ENCODE data around the gene CMIP. TPM values are rescaled to one million over a fixed set of nuclear protein-coding genes. Genes with fewer than 3 reads are reported as not detected.

CMIP gene
- total and polyA plus RNA-seq, 10 of the 15 experiments (the other 5 are each of a cell fraction or from before 2014, with no cell fraction given), result 1.2 to 43.2 (median 4.4) TPM

- intact Hi-C loops (cut with micrococcal nuclease; ENCODE audit: unreplicated experiment) (no loop called here), in situ Hi-C loops (cut with MboI) (no loop called here)
- H2AFZ ChIP-seq (ENCODE audit: control insufficient read depth, low read depth, low read length), result no peak overlapping the region
- POLR2A ChIA-PET, result interaction anchor here (1.1 kb wide), 1 partner anchor 29 kb away, joined by 4 read pairs; no protein-coding TSS in a partner anchor
- no TSS peak for BruUV-seq (replicated peaks)
- no peaks in the 10 kb centered on the region for H3K36me3 ChIP-seq (ENCODE audit: control insufficient read depth in 2 of 2, insufficient read depth in 2 of 2, low read length in 1 of 2)
- no peaks in the 10 kb centered on the region for H4K20me1 ChIP-seq (ENCODE audit: control insufficient read depth, insufficient read depth)
- DNase-seq (ENCODE audit: low read depth, low spot score) (no peak), FAIRE-seq (no peak), ATAC-seq (no peak)
- CTCF ChIA-PET, result interaction anchor here (0.7 to 1.2 kb wide), 2 partner anchors 10 to 13 kb away, joined by 3 to 4 read pairs; no protein-coding TSS in a partner anchor
- H3K27ac ChIP-seq (ENCODE audit: control insufficient read depth, insufficient read depth), result no peak overlapping the region
- SMC1A ChIA-PET (ENCODE audit: uncharacterized antibody, unreplicated experiment), result interaction anchor here (0.8 to 3.6 kb wide), 4 partner anchors 14 to 80 kb away, joined by 3 to 38 read pairs (median 4); no protein-coding TSS in a partner anchor
- H3K9me3 ChIP-seq (replicated peaks; ENCODE audit: control insufficient read depth, insufficient read depth, low read length), result no peaks in the 10 kb centered on the region
- RAD21 ChIA-PET (ENCODE audit: unreplicated experiment), result interaction anchor here (0.7 to 1.8 kb wide), 6 partner anchors 10 to 182 kb away, joined by 3 to 5 read pairs (median 3); no protein-coding TSS in a partner anchor
- H3K27me3 ChIP-seq (replicated peaks in 1 of 2; ENCODE audit: control insufficient read depth in 2 of 2, insufficient read depth in 2 of 2, low read length in 1 of 2), result peaks cover 0 to 2% of the 10 kb centered on the region in 2 experiments; a peak in 1 of 4 replicates
- H3K9ac ChIP-seq (ENCODE audit: control insufficient read depth, insufficient read depth, low read length), result no peak overlapping the region
- H3K4me2 ChIP-seq (ENCODE audit: control insufficient read depth, insufficient read depth), result no peak overlapping the region
- H3K79me2 ChIP-seq (ENCODE audit: control insufficient read depth, insufficient read depth, low read length), result peaks cover 11% of the 10 kb centered on the region
- 0 out of 2 replicates have a peak, but pooled peaks cover 5% of the 10 kb centered on the region for H3K4me1 ChIP-seq (ENCODE audit: control insufficient read depth, insufficient read depth, low read length)
- WGBS (ENCODE audit: insufficient coverage, insufficient replicate concordance, low lambda C conversion rate, missing lambda C conversion rate), result 76% methylated on average over 21 of the region's 21 CpGs
- H3K4me3 ChIP-seq, result no peak overlapping the region
- TF ChIP-seq IRF3 (IDR thresholded peaks at IDR 0.05), result no peak
- no peak for TF ChIP-seq POLR2AphosphoS2 (IDR thresholded peaks at IDR 0.05; ENCODE audit: low read depth, low read length)
- no peak for TF ChIP-seq SMAD5 (IDR thresholded peaks at IDR 0.05; ENCODE audit: low read depth)
- TF ChIP-seq ZNF207 (IDR thresholded peaks at IDR 0.05; ENCODE audit: borderline replicate concordance), result no peak
- no peak for TF ChIP-seq ZBTB40 (IDR thresholded peaks at IDR 0.05; ENCODE audit: borderline replicate concordance)
- no peak for TF ChIP-seq YY1 (IDR thresholded peaks at IDR 0.05; ENCODE audit: low read depth, low read length)
- TF ChIP-seq RCOR1 (conservative IDR thresholded peaks at IDR 0.05; ENCODE audit: low read depth, low read length), result no peak
- TF ChIP-seq SIN3A (IDR thresholded peaks at IDR 0.05; ENCODE audit: low read depth, low read length), result no peak
- TF ChIP-seq CHD4 (IDR thresholded peaks at IDR 0.05), result no peak
- no peak for TF ChIP-seq CEBPB (IDR thresholded peaks at IDR 0.05; ENCODE audit: borderline replicate concordance in 1 of 2, low read depth in 2 of 2, low read length in 2 of 2)
- no peak for TF ChIP-seq IRF5 (IDR thresholded peaks at IDR 0.05; ENCODE audit: borderline replicate concordance)
- no peak for TF ChIP-seq ATF2 (IDR thresholded peaks at IDR 0.05; ENCODE audit: low read length)
- no peak for TF ChIP-seq ZBED1 (IDR thresholded peaks at IDR 0.05; ENCODE audit: borderline replicate concordance)
- no peak for TF ChIP-seq KDM1A (IDR thresholded peaks at IDR 0.05; ENCODE audit: borderline replicate concordance)
- TF ChIP-seq EP300 (IDR thresholded peaks at IDR 0.05; ENCODE audit: borderline replicate concordance in 1 of 2, control insufficient read depth in 1 of 2, low read depth in 2 of 2, low read length in 2 of 2), result no peak
Observed at GRCh38 chr16:81440888-81441761, 3.5 kb upstream of the CMIP start.

All from GM12878 (cell line).